HFFc6 (cell line): Measurements from ENCODE around the gene OXCT2. TPM values are rescaled to one million over a fixed set of nuclear protein-coding genes. Genes with fewer than 3 reads are reported as not detected.

Source experiments
- DNase-seq: peaks from one replicate; pipeline ENCODE4 v3.0.0-alpha.2; 2018
- H3K27ac Mint-ChIP-seq: 2 replicates; pipeline ENCODE4 v1.8.0; 2020; ENCODE audit warnings: mild to moderate bottlenecking, mixed read lengths
- H3K27me3 Mint-ChIP-seq: 2 replicates; pipeline ENCODE4 v1.8.0; 2021; ENCODE audit warnings: mild to moderate bottlenecking, moderate library complexity, mixed read lengths; ENCODE audit not compliant: insufficient read depth
- H3K36me3 Mint-ChIP-seq: 2 replicates; pipeline ENCODE4 v1.8.0; 2021; ENCODE audit warnings: low read depth, mixed read lengths
- H3K4me1 Mint-ChIP-seq: 2 replicates; pipeline ENCODE4 v1.8.0; 2020; ENCODE audit warnings: low read depth, mixed read lengths
- H3K4me3 Mint-ChIP-seq: 2 replicates; pipeline ENCODE4 v1.8.0; 2020; ENCODE audit warnings: mild to moderate bottlenecking, moderate library complexity, mixed read lengths
- H3K9me3 Mint-ChIP-seq: 2 replicates; pipeline ENCODE4 v1.8.0; 2020; ENCODE audit warnings: mild to moderate bottlenecking, mixed read lengths
- total RNA-seq, 6 experiments: library from RNA; stranded (reverse); fragmentation: NEBNext Ultra II Directional; extraction: Animal tissue kit (Norgen Biotek cat#: 25700); gene quantifications; 2 replicates in 1 of 6; 3 replicates in 5 of 6; pipeline ENCODE4 v1.2.3, GENCODE V29; 2021
- TF ChIP-seq, protein P1 (sequence below): fragments of 200-600 bp; sonication (generic); IDR thresholded peaks from 2 replicates; pipeline ENCODE4 v1.5.0; 2021; ENCODE audit warnings: antibody characterized with exemption, mild to moderate bottlenecking

OXCT2 gene
- total RNA-seq, 6 experiments from 2014 or later: 0.81 to 2.3 (median 1.4) TPM

DNA sequence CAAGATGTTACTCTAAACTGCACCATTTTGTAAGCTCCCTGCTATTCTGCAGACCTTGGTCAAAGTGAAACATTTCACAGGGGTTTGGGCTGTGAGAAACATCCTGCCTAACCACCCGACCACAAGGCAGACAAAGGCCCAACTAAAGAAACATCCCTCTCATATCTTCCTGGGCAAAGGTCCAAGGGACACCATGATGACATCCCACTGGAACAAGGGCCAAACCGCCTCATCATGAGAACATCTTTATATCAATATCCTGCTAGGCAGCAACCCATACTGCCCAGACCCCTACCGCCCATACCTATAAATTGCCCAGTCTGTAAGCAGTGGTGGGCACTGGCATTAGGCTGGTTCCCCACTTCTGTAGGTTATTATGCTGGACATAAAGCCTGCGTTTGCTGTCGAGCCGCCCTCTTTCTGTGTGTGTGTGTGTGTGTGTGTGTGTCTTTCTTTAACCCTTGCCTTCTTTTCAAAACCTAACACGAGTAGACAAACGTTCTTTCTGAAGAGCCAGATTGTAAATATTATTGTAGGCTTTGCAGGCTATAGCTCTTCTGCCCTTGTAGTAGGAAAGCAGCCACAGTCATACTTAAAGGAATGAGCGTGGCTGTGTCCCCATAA is 33.5 kb downstream of the OXCT2 start:
- Mint-ChIP-seq H3K4me1 (peaks cover 18% of the 10 kb centered on the region), H3K27ac (no peak overlapping the region), H3K27me3 (peaks cover 19% of the 10 kb centered on the region), H3K36me3 (peaks cover 24% of the 10 kb centered on the region; the same call in 1 of the 2 replicates), H3K9me3 (no peaks in the 10 kb centered on the region), H3K4me3 (no peak overlapping the region)
- TF ChIP-seq, protein P1, sequence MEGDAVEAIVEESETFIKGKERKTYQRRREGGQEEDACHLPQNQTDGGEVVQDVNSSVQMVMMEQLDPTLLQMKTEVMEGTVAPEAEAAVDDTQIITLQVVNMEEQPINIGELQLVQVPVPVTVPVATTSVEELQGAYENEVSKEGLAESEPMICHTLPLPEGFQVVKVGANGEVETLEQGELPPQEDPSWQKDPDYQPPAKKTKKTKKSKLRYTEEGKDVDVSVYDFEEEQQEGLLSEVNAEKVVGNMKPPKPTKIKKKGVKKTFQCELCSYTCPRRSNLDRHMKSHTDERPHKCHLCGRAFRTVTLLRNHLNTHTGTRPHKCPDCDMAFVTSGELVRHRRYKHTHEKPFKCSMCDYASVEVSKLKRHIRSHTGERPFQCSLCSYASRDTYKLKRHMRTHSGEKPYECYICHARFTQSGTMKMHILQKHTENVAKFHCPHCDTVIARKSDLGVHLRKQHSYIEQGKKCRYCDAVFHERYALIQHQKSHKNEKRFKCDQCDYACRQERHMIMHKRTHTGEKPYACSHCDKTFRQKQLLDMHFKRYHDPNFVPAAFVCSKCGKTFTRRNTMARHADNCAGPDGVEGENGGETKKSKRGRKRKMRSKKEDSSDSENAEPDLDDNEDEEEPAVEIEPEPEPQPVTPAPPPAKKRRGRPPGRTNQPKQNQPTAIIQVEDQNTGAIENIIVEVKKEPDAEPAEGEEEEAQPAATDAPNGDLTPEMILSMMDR: no peak
- DNase-seq: no peak

DNA sequence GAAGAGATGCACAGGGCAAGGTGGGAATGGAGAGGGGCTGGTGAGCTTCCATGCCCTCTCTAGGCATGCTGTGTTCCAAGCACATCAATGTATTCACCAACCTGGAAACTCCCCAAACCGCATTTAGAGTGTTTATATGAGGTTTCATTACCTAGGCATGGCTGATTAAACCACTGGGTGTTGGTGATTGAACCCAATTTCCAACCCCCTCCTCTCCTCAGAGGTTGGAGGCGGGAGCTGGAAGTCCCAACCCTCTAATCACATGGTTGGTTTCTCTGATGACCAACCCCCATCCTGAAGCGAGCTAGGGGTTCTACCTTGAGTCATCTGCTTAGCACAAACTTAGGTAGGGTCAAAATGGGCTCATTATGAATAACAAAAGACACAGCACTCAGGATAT is 35.4 kb downstream of the OXCT2 start:
- no peak overlapping the region for H3K4me3 Mint-ChIP-seq
- H3K4me1 Mint-ChIP-seq: peaks cover 18% of the 10 kb centered on the region
- DNase-seq: no peak
- H3K9me3 Mint-ChIP-seq: no peaks in the 10 kb centered on the region
- TF ChIP-seq, protein P1: no peak
- H3K27me3 Mint-ChIP-seq: peaks cover 24% of the 10 kb centered on the region
- H3K36me3 Mint-ChIP-seq: peaks cover 11% of the 10 kb centered on the region; the same call in 1 of the 2 replicates
- H3K27ac Mint-ChIP-seq: no peak overlapping the region

DNA sequence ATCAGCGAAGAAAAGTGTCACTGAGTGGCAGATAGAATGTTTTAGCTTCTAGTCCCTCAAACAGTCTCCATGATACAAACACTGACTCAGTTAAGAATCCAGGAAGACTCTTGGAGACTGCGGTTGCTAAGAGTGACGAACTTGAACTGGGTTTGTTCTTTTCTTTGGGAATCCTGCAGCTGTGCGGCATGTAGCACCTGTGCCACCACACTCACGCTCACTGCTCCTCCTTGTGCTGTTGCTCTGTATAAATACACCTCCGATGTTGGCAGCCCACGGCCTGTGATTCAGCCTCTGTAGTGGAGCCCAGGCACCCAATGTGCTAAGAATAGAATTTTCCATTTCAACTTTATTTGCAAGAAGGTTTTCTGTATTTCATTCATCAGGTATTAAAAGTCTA is 38.0 kb downstream of the OXCT2 start:
- TF ChIP-seq, protein P1: no peak
- H3K9me3 Mint-ChIP-seq: no peaks in the 10 kb centered on the region
- H3K27me3 Mint-ChIP-seq: peaks cover 38% of the 10 kb centered on the region
- no peak overlapping the region for H3K4me3 Mint-ChIP-seq
- no peak overlapping the region for H3K27ac Mint-ChIP-seq
- H3K4me1 Mint-ChIP-seq: no peaks in the 10 kb centered on the region
- H3K36me3 Mint-ChIP-seq: no peaks in the 10 kb centered on the region
- no peak for DNase-seq

DNA sequence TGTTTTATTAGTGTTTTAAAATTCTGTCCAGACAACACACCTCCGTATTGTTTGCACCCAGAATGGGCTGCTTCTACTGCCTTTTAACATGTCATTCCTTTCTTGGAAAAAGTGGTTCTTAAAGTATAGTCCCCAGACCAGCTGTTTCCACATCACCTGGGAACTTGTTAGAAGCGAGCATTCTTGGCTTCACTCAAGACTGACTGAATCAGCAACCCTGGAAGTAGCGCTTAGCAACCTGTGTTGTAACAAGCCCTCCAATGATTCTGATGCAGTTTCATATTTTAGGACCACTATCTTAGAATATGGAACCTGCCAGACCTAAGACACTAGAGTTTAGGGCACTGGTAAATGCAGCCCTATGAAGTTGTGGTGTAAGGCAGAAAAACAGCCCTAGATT is 38.4 kb downstream of the OXCT2 start:
- H3K9me3 Mint-ChIP-seq: no peaks in the 10 kb centered on the region
- TF ChIP-seq, protein P1: no peak
- no peak overlapping the region for H3K4me3 Mint-ChIP-seq
- peaks cover 38% of the 10 kb centered on the region for H3K27me3 Mint-ChIP-seq
- no peak overlapping the region for H3K27ac Mint-ChIP-seq
- no peaks in the 10 kb centered on the region for H3K36me3 Mint-ChIP-seq
- no peaks in the 10 kb centered on the region for H3K4me1 Mint-ChIP-seq
- DNase-seq: no peak

DNA sequence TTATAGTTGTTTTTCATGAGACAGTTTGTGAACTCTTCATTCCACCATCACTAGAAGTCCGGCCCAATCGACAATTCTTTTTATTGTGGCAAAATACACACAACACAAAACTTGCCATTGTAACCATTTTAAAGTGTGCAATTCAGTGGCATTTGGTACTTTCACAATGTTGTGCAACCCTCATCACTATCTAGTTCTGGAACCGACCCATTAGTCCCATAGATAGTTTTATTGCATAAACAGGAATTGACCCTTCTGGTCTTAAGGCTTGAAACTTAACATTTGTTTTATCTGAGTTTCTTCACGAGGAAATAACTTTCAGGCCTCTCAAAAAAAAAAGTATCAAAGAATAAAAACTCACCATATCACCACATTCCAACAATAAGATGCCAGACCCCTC is 41.3 kb downstream of the OXCT2 start:
- TF ChIP-seq, protein P1: no peak
- Mint-ChIP-seq H3K4me1 (no peaks in the 10 kb centered on the region), H3K27ac (no peak overlapping the region), H3K4me3 (no peak overlapping the region), H3K9me3 (no peaks in the 10 kb centered on the region), H3K27me3 (peaks cover 46% of the 10 kb centered on the region), H3K36me3 (no peaks in the 10 kb centered on the region)
- DNase-seq: no peak
